ENCODE results near the gene ELOB. TPM values are rescaled to one million over a fixed set of nuclear protein-coding genes. Genes with fewer than 3 reads are reported as not detected.

The ELOB gene
- polyA plus RNA-seq, 2 donors, result 361 to 887 TPM

DNA sequence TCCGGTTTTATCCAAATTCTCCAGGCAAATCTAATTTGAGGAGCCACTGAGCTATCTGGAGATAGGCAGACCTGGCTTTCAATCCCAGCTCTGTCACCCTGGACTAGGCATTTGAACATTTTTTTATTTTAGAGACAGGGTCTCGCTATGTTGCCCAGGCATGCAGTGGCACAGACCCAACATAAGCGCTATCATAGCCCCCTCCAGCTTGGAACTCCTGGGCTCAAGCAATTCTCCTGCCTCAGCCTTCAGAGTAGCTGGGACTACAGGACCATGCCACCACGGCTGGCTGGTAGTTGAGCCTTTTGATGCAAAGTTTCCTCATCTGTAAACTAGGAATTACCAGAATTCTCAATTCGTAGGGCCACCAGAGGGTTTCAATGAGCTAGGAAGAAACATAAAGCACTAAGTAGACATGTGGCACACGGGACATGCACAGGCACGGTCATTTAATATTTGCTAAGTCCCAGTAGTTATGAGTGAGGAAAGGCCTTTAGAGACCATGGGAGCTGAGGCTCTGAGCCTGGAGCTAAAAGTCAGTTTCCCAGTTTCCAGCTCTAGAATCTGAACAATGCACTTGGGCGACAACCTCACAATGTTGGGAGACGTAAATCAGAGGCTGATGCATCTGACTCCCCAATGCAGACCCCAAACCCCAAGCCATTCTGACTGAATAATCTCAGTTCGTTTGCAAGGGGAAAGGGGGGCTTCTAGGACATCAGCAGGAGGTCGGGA lies 1.1 kb downstream of the ELOB start:
- Histone ChIP-seq H3K4me3 (ENCODE audit: low read depth in 1 of 2, low read length in 2 of 2) (peak overlapping the region; percentile 59 to 95), H3K4me1 (ENCODE audit: control insufficient read depth in 2 of 2, insufficient read depth in 2 of 2, low read length in 1 of 2) (peaks cover 7% of the 10 kb centered on the region in 2 donors), H3K36me3 (ENCODE audit: control insufficient read depth in 2 of 2, insufficient read depth in 2 of 2, low read length in 1 of 2) (peaks cover 12 to 28% of the 10 kb centered on the region in 2 donors), H3K27ac (ENCODE audit: low read depth in 2 of 2, low read length in 1 of 2) (peak overlapping the region in 1 of 2 donors; percentile 9), H3K9me3 (ENCODE audit: control insufficient read depth in 2 of 2, insufficient read depth in 1 of 2, low read depth in 1 of 2, low read length in 1 of 2) (no peaks in the 10 kb centered on the region), H3K27me3 (ENCODE audit: control insufficient read depth in 1 of 2, insufficient read depth in 2 of 2, low read length in 2 of 2) (no peaks in the 10 kb centered on the region)
- WGBS, 2 donors, result 37 to 43% methylated on average over 11 of the region's 11 CpGs

- WGBS, 2 donors, result 71 to 74% methylated on average over 7 of the region's 7 CpGs
- Histone ChIP-seq H3K4me3 (ENCODE audit: low read depth in 1 of 2, low read length in 2 of 2) (no peak overlapping the region), H3K4me1 (ENCODE audit: control insufficient read depth in 2 of 2, insufficient read depth in 2 of 2, low read length in 1 of 2) (peaks cover 7 to 9% of the 10 kb centered on the region in 2 donors)
Measured at GRCh38 chr16:2775131-2775716, 1.9 kb downstream of the ELOB start.

GRCh38 chr16:2774161-2774891 lies 2.8 kb downstream of the ELOB start:
- Histone ChIP-seq H3K9me3 (ENCODE audit: control insufficient read depth in 2 of 2, insufficient read depth in 1 of 2, low read depth in 1 of 2, low read length in 1 of 2) (no peaks in the 10 kb centered on the region), H3K4me3 (ENCODE audit: low read depth in 1 of 2, low read length in 2 of 2) (no peak overlapping the region), H3K27ac (ENCODE audit: low read depth in 2 of 2, low read length in 1 of 2) (no peak overlapping the region), H3K4me1 (ENCODE audit: control insufficient read depth in 2 of 2, insufficient read depth in 2 of 2, low read length in 1 of 2) (peaks cover 9 to 15% of the 10 kb centered on the region in 2 donors), H3K36me3 (ENCODE audit: control insufficient read depth in 2 of 2, insufficient read depth in 2 of 2, low read length in 1 of 2) (peaks cover 20 to 44% of the 10 kb centered on the region in 2 donors), H3K27me3 (ENCODE audit: control insufficient read depth in 1 of 2, insufficient read depth in 2 of 2, low read length in 2 of 2) (no peaks in the 10 kb centered on the region)
- 70 to 73% methylated on average over 7 of the region's 7 CpGs for WGBS, 2 donors

More at GRCh38 chr16:2775131-2775716, 1.9 kb downstream of the ELOB start:
- H3K36me3 ChIP-seq (ENCODE audit: control insufficient read depth in 2 of 2, insufficient read depth in 2 of 2, low read length in 1 of 2), result peaks cover 19 to 35% of the 10 kb centered on the region in 2 donors
- H3K27me3 ChIP-seq (ENCODE audit: control insufficient read depth in 1 of 2, insufficient read depth in 2 of 2, low read length in 2 of 2), result no peaks in the 10 kb centered on the region
- no peaks in the 10 kb centered on the region for H3K9me3 ChIP-seq (ENCODE audit: control insufficient read depth in 2 of 2, insufficient read depth in 1 of 2, low read depth in 1 of 2, low read length in 1 of 2)
- H3K27ac ChIP-seq (ENCODE audit: low read depth in 2 of 2, low read length in 1 of 2), result no peak overlapping the region

DNA sequence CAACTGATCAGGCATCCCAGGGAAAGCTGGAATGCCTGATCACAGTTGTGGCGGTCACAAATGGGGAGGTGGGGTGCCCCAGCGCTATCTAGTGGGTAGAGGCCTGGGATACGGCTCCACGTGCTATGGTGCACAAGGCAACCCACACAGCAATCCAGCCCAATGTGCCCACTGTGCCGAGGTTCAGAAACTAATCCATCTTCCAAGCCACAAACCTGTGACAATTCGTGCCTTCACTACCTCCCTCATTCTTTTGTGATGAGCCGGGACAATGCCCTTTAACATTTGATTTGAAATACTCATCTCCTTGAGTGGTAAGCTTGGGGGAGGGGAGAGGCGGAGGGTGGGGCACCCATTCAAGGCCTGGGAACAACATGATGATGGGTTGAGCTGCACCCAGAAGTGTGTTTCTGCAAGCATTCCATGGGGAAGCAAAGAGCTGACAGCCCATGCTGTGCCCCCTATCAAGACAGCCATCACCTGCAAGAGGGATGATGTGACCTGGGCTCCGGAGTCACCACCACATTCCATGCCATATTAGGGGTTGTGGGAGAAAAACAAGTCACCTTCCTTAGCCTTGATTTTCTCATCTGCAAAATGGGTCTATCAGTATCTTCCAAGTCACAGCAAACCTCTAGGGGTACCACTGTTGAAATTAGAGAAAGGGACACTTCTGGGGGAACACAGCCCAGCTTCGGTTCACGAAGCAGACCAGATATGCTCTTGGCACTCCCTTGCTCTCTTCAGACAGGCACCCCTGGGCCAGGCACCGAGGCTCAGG lies 3.7 kb downstream of the ELOB start:
- 77 to 80% methylated on average over 12 of the region's 12 CpGs for WGBS, 2 donors
- H3K4me3 ChIP-seq (ENCODE audit: low read depth in 1 of 2, low read length in 2 of 2), result no peak overlapping the region
- H3K36me3 ChIP-seq (ENCODE audit: control insufficient read depth in 2 of 2, insufficient read depth in 2 of 2, low read length in 1 of 2), result peaks cover 24 to 54% of the 10 kb centered on the region in 2 donors
- peak overlapping the region in 1 of 2 donors; percentile 44 for H3K27ac ChIP-seq (ENCODE audit: low read depth in 2 of 2, low read length in 1 of 2)
- H3K4me1 ChIP-seq (ENCODE audit: control insufficient read depth in 2 of 2, insufficient read depth in 2 of 2, low read length in 1 of 2), result peaks cover 2 to 20% of the 10 kb centered on the region in 2 donors
- H3K27me3 ChIP-seq (ENCODE audit: control insufficient read depth in 1 of 2, insufficient read depth in 2 of 2, low read length in 2 of 2), result no peaks in the 10 kb centered on the region
- H3K9me3 ChIP-seq (ENCODE audit: control insufficient read depth in 2 of 2, insufficient read depth in 1 of 2, low read depth in 1 of 2, low read length in 1 of 2), result no peaks in the 10 kb centered on the region

DNA sequence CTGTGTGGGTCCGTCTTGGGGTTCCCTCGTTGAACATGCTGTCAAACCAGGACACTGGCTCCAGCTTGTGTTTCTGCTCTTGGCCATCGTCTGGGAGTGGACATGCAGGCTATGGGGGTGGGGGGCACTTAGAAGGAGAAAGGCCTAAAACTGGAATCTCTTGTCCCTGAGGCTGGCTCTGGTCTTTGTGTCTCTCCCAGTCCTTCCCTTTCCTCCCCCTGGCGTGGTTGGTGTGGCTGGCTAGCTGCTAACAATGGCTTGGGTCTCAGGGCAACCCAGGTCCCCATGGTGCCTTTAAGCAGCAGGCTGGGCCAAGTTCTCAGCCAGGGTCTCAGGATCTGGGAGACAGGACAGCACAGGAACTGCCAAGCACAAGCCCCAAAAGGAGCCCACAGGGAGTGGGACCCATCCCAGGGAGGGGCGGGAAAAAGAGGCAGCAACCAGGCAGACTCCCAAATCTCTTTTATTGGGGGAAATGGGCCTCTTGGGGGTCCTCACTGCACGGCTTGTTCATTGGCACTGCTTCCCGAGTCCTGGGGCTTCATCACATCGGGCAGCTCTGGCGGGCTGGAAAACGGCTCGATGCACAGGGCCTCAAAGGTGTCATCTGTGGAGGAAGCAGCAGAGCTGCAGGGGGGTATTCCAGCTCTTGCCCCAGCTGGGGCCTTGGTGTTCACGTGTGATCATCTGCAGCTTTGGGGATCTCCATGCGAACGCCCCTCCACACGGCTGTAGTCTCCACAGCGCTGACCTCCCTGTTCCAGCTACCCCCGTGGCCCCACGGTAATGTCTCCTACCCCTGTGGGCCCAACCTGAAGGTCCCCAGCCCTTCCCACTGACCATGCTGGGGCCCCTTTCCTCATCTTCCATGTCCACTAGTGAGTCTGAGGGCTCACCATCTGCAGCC lies 5.3 kb downstream of the ELOB start:
- H3K4me3 ChIP-seq (ENCODE audit: low read depth in 1 of 2, low read length in 2 of 2), result no peak overlapping the region
- 71 to 73% methylated on average over 18 of the region's 18 CpGs for WGBS, 2 donors
- H3K36me3 ChIP-seq (ENCODE audit: control insufficient read depth in 2 of 2, insufficient read depth in 2 of 2, low read length in 1 of 2), result peaks cover 34 to 68% of the 10 kb centered on the region in 2 donors
- peaks cover 7 to 28% of the 10 kb centered on the region in 2 donors for H3K4me1 ChIP-seq (ENCODE audit: control insufficient read depth in 2 of 2, insufficient read depth in 2 of 2, low read length in 1 of 2)
- no peaks in the 10 kb centered on the region for H3K27me3 ChIP-seq (ENCODE audit: control insufficient read depth in 1 of 2, insufficient read depth in 2 of 2, low read length in 2 of 2)
- H3K27ac ChIP-seq (ENCODE audit: low read depth in 2 of 2, low read length in 1 of 2), result peak overlapping the region in 1 of 2 donors; percentile 33
- H3K9me3 ChIP-seq (ENCODE audit: control insufficient read depth in 2 of 2, insufficient read depth in 1 of 2, low read depth in 1 of 2, low read length in 1 of 2), result no peaks in the 10 kb centered on the region

DNA sequence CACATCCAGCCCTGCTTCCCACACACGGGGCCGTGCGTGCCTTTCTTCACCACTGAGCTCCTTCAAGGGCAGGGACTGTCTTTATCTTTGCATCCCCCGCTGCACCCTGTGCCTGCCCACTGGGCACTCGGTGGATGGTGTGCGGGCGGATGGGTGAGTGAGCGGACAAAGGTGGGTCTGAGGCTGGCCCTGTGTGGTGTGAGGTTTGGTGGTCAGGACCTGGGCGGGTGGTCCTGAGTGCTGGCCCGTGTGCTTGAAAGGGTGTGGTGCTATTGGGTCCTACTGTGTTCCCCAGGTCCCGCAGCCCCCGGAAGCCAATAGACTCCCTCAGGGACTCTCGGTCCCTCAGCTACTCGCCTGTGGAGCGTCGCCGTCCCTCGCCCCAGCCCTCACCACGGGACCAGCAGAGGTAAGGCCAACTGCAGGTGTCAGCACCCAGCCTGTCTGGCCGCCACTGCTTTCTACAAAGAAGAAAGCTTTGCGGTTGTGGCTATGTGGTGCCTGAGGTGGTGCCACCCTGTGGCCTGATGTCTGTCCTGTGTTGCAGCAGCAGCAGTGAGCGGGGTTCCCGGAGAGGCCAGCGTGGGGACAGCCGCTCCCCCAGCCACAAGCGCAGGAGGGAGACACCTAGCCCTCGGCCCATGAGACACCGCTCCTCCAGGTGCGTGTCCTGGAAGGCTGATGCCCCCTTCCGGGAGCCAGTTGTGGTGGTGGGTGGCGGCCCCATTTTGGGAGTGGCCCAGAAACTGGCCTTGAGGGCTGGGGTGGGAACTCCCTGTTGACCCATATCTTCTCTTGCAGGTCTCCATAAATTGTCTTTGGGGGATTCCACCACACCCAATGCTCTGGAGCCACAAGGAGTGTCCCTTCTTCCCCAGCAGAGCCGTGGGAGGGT lies 6.8 kb downstream of the ELOB start:
- Histone ChIP-seq H3K4me3 (ENCODE audit: low read depth in 1 of 2, low read length in 2 of 2) (no peak overlapping the region), H3K27me3 (ENCODE audit: control insufficient read depth in 1 of 2, insufficient read depth in 2 of 2, low read length in 2 of 2) (no peaks in the 10 kb centered on the region), H3K27ac (ENCODE audit: low read depth in 2 of 2, low read length in 1 of 2) (peak overlapping the region; percentile 70 to 85), H3K4me1 (ENCODE audit: control insufficient read depth in 2 of 2, insufficient read depth in 2 of 2, low read length in 1 of 2) (peaks cover 7 to 28% of the 10 kb centered on the region in 2 donors), H3K9me3 (ENCODE audit: control insufficient read depth in 2 of 2, insufficient read depth in 1 of 2, low read depth in 1 of 2, low read length in 1 of 2) (no peaks in the 10 kb centered on the region), H3K36me3 (ENCODE audit: control insufficient read depth in 2 of 2, insufficient read depth in 2 of 2, low read length in 1 of 2) (peaks cover 34 to 82% of the 10 kb centered on the region in 2 donors)
- 77 to 80% methylated on average over 30 to 32 of the region's 32 CpGs for WGBS, 2 donors

- no peak overlapping the region for H3K4me3 ChIP-seq (ENCODE audit: low read depth in 1 of 2, low read length in 2 of 2)
- peaks cover 40 to 86% of the 10 kb centered on the region in 2 donors for H3K36me3 ChIP-seq (ENCODE audit: control insufficient read depth in 2 of 2, insufficient read depth in 2 of 2, low read length in 1 of 2)
- peak overlapping the region; percentile 78 to 88 for H3K27ac ChIP-seq (ENCODE audit: low read depth in 2 of 2, low read length in 1 of 2)
- no peaks in the 10 kb centered on the region for H3K27me3 ChIP-seq (ENCODE audit: control insufficient read depth in 1 of 2, insufficient read depth in 2 of 2, low read length in 2 of 2)
- no peaks in the 10 kb centered on the region for H3K9me3 ChIP-seq (ENCODE audit: control insufficient read depth in 2 of 2, insufficient read depth in 1 of 2, low read depth in 1 of 2, low read length in 1 of 2)
- WGBS, 2 donors, result 48 to 56% methylated on average over 14 of the region's 14 CpGs
- peaks cover 7 to 28% of the 10 kb centered on the region in 2 donors for H3K4me1 ChIP-seq (ENCODE audit: control insufficient read depth in 2 of 2, insufficient read depth in 2 of 2, low read length in 1 of 2)
Measured at GRCh38 chr16:2769675-2770056, 7.4 kb downstream of the ELOB start.

DNA sequence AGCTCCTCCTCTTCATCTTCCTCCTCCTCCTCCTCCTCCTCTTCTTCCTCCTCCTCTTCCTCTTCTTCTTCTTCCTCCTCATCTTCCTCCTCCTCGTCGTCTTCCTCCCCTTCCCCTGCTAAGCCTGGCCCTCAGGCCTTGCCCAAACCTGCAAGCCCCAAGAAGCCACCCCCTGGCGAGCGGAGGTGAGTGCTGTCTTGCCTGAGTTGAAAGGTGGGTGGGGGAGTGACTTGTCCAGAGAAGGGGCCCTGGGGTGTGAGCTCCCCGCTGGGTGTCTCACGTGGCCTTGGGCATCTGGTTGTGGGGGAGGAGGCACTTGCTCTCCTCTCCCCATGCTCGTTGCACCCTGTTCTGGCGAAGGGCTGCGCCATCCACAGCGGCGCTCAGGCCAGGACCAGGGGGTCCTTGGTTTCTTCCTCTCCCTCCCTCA lies 8.0 kb downstream of the ELOB start:
- 60 to 68% methylated on average over 8 to 11 of the region's 11 CpGs for WGBS, 2 donors

More for the DNA sequence above, 8.0 kb downstream of the ELOB start:
- no peaks in the 10 kb centered on the region for H3K9me3 ChIP-seq (ENCODE audit: control insufficient read depth in 2 of 2, insufficient read depth in 1 of 2, low read depth in 1 of 2, low read length in 1 of 2)
- H3K27ac ChIP-seq (ENCODE audit: low read depth in 2 of 2, low read length in 1 of 2), result peak overlapping the region; percentile 78 to 88
- peaks cover 40 to 85% of the 10 kb centered on the region in 2 donors for H3K36me3 ChIP-seq (ENCODE audit: control insufficient read depth in 2 of 2, insufficient read depth in 2 of 2, low read length in 1 of 2)
- H3K4me1 ChIP-seq (ENCODE audit: control insufficient read depth in 2 of 2, insufficient read depth in 2 of 2, low read length in 1 of 2), result peaks cover 7 to 28% of the 10 kb centered on the region in 2 donors
- H3K27me3 ChIP-seq (ENCODE audit: control insufficient read depth in 1 of 2, insufficient read depth in 2 of 2, low read length in 2 of 2), result no peaks in the 10 kb centered on the region
- no peak overlapping the region for H3K4me3 ChIP-seq (ENCODE audit: low read depth in 1 of 2, low read length in 2 of 2)
